HG02870 (cell line): ENCODE results near the gene NTN1.
"Not testable (repeated sequence)": the region's sequence is repeated elsewhere in the genome, so short reads cannot be mapped to it uniquely, and the experiment has no call there.

Experiments used
- ATAC-seq: cut with Tn5 transposase; IDR thresholded peaks from one replicate; pipeline ENCODE4 v1.9.1; 2021; ENCODE audit warnings: mild to moderate bottlenecking, moderate library complexity; ENCODE audit not compliant: unreplicated experiment

NTN1 gene

GRCh38 chr17:9080296-9080914, 59.1 kb downstream of the NTN1 start:
- no peak for ATAC-seq

- no peak for ATAC-seq
Measured at GRCh38 chr17:9080983-9081382, 59.7 kb downstream of the NTN1 start.

GRCh38 chr17:9086577-9086976, 65.3 kb downstream of the NTN1 start:
- ATAC-seq = no peak

GRCh38 chr17:9087921-9088320, 66.6 kb downstream of the NTN1 start:
- ATAC-seq = no peak

GRCh38 chr17:9090641-9091096, 69.4 kb downstream of the NTN1 start:
- ATAC-seq = no peak

GRCh38 chr17:9094193-9094592, 72.9 kb downstream of the NTN1 start:
- no peak for ATAC-seq

- no peak for ATAC-seq
Measured at GRCh38 chr17:9095390-9095789, 74.1 kb downstream of the NTN1 start.

GRCh38 chr17:9098242-9098825, 77.0 kb downstream of the NTN1 start:
- ATAC-seq = no peak

- ATAC-seq = no peak
Measured at GRCh38 chr17:9101356-9101755, 80.0 kb downstream of the NTN1 start.

- not testable (repeated sequence) for ATAC-seq
Measured at GRCh38 chr17:9103193-9103592, 81.9 kb downstream of the NTN1 start.

- ATAC-seq = no peak
Measured at GRCh38 chr17:9104370-9105041, 83.2 kb downstream of the NTN1 start.

- ATAC-seq = no peak
Measured at GRCh38 chr17:9105068-9105868, 84.0 kb downstream of the NTN1 start.

- not testable (repeated sequence) for ATAC-seq
Measured at GRCh38 chr17:9106278-9106677, 85.0 kb downstream of the NTN1 start.

- no peak for ATAC-seq
Measured at GRCh38 chr17:9107527-9107926, 86.2 kb downstream of the NTN1 start.

GRCh38 chr17:9108146-9108545, 86.8 kb downstream of the NTN1 start:
- ATAC-seq = no peak

- no peak for ATAC-seq
Measured at GRCh38 chr17:9109933-9110332, 88.6 kb downstream of the NTN1 start.

GRCh38 chr17:9110501-9110900, 89.2 kb downstream of the NTN1 start:
- no peak for ATAC-seq

- no peak for ATAC-seq
Measured at GRCh38 chr17:9115214-9116191, 94.2 kb downstream of the NTN1 start.

GRCh38 chr17:9116311-9116835, 95.1 kb downstream of the NTN1 start:
- no peak for ATAC-seq
